GM12864 (cell line): ENCODE measurements around the gene SYNE3.

Experiments
- DNase-seq: peaks from one replicate; pipeline ENCODE4 v3.0.0-alpha.2; 2011; ENCODE audit warnings: low read depth
- H3K4me3 ChIP-seq: 2 replicates; pipeline ENCODE4 v1.5.1; 2011; ENCODE audit warnings: mild to moderate bottlenecking, low read depth, low read length, control low read depth
- TF ChIP-seq, protein P1 (sequence below): IDR thresholded peaks from 2 replicates; pipeline ENCODE4 v1.5.1; 2011; ENCODE audit warnings: low read depth, mild to moderate bottlenecking, moderate library complexity, low read length, control low read depth, inconsistent platforms; ENCODE audit errors: missing control alignments

The SYNE3 gene

DNA sequence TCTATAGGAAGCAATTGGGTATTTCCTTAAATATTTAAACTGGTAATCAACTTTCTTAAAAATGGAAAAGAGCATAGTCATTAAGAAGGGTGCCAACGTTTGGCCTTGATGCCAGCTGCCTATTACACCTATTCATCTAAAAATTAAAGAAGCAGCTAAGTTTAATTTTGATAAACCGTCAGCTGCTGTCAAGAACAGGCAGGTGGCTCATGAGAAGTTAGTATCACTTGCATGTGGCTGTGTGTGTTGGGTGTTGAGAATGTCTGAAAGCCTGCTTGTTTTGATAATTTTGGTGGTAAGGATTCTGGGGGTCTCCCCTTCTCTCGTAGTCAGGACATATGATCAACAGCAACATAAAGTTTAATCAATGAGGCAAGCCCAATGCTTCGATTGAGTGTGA, 24.9 kb upstream of the SYNE3 start:
- no peak for DNase-seq
- no peak overlapping the region for H3K4me3 ChIP-seq
- TF ChIP-seq, protein P1, sequence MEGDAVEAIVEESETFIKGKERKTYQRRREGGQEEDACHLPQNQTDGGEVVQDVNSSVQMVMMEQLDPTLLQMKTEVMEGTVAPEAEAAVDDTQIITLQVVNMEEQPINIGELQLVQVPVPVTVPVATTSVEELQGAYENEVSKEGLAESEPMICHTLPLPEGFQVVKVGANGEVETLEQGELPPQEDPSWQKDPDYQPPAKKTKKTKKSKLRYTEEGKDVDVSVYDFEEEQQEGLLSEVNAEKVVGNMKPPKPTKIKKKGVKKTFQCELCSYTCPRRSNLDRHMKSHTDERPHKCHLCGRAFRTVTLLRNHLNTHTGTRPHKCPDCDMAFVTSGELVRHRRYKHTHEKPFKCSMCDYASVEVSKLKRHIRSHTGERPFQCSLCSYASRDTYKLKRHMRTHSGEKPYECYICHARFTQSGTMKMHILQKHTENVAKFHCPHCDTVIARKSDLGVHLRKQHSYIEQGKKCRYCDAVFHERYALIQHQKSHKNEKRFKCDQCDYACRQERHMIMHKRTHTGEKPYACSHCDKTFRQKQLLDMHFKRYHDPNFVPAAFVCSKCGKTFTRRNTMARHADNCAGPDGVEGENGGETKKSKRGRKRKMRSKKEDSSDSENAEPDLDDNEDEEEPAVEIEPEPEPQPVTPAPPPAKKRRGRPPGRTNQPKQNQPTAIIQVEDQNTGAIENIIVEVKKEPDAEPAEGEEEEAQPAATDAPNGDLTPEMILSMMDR: no peak

DNA sequence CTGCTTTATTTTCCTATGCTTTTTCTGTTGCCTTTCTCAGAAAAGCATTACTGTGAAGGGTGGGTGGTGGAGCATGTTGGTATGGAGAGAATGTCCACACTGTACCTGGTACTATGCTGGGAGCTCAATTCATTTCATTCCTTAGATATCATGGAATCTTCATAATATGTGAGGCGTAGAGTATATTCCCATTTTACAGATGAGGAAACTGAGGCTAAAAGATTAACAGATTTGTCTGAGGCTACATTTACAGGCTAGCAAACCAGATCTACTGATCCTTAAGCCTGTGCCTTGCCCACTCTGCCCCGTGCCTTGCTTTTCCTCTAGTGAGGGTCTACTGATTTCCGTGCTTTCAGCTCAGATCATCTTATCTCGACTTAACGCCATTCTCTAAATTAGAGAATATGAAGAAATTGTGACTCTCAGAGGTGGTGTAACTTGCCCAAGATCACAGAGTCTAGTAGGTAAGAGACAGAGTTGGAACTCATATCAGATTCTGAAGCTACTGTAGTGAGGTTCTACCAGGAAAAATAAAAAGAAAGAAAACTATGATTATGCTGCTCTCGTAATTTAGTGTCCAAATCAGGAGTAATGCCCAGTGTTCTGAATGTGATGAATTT, 23.9 kb upstream of the SYNE3 start:
- no peak overlapping the region for H3K4me3 ChIP-seq
- TF ChIP-seq, protein P1: no peak
- no peak for DNase-seq

- no peak overlapping the region for H3K4me3 ChIP-seq
- TF ChIP-seq, protein P1: no peak
- no peak for DNase-seq
Measured at GRCh38 chr14:95538801-95539509, 22.5 kb upstream of the SYNE3 start.

- TF ChIP-seq, protein P1: no peak
- no peak for DNase-seq
- H3K4me3 ChIP-seq: no peak overlapping the region; the same call in 1 of the 2 replicates
Measured at GRCh38 chr14:95537298-95538089, 21.0 kb upstream of the SYNE3 start.

DNA sequence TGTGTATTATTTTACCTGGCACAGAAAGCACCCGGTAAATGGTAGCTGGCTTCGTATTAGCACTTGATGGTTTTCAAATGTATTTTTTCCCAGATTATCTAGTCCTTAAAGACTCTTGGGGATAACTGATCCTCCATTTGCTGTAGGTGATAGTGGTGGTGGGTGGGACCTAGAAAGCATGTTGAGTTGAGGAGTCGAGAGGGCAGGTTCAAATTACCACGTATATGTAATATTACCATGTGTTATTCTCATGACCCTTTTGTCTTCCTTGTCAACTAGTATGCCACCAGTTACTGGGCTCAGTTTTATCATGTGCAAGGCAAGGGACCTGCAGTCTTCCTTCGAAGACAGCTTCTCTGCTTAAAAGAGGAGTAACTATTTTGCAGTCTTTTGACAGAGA, 20.2 kb upstream of the SYNE3 start:
- TF ChIP-seq, protein P1: no peak
- no peak for DNase-seq
- peak overlapping the region; percentile 98 for H3K4me3 ChIP-seq

GRCh38 chr14:95536036-95536593, 19.7 kb upstream of the SYNE3 start:
- peak overlapping the region; percentile 98 for H3K4me3 ChIP-seq
- no peak for DNase-seq
- TF ChIP-seq, protein P1: no peak
